HepG2 (cell line): ENCODE measurements around the gene MCC. TPM values are rescaled to one million over a fixed set of nuclear protein-coding genes. Genes with fewer than 3 reads are reported as not detected.

Experiments
- ATAD3A ChIP-seq: sonication (generic); formaldehyde crosslinking; IDR thresholded peaks from 2 replicates; pipeline ENCODE4 v1.4.0; 2020; ENCODE audit warnings: missing genetic modification reagents
- FOXP1 ChIP-seq, 2 experiments: fragments of 450-650 bp in 1 of 2; IDR thresholded peaks; 2 replicates each; pipeline ENCODE4 v1.6.1; 2017 to 2018; ENCODE audit warnings: antibody characterized with exemption in 1 of 2
- MLLT10 ChIP-seq: sonication (generic); formaldehyde crosslinking; IDR thresholded peaks from 2 replicates; pipeline ENCODE4 v1.4.0; 2020; ENCODE audit warnings: missing genetic modification reagents
- RFX3 ChIP-seq: IDR thresholded peaks from 2 replicates; pipeline ENCODE4 v1.6.1; 2016; ENCODE audit warnings: missing biosample characterization, missing genetic modification reagents
- ZNF430 ChIP-seq: sonication (generic); formaldehyde crosslinking; IDR thresholded peaks from 2 replicates; pipeline ENCODE4 v1.9.0; 2021; ENCODE audit warnings: mild to moderate bottlenecking, missing genetic modification reagents
- ZNF674 ChIP-seq: sonication (generic); formaldehyde crosslinking; IDR thresholded peaks from 2 replicates; pipeline ENCODE4 v1.5.0; 2020; ENCODE audit warnings: low read depth, mild to moderate bottlenecking, missing genetic modification reagents
- polyA plus RNA-seq, 8 experiments: library from polyadenylated mRNA; depleted of rRNA in 3 of 8; stranded (reverse) in 7 of 8; unstranded in 1 of 8; fragments of >200 nt; fragmentation: Illumina TruSeq in 4 of 8; extraction: Trizol in 4 of 8; gene quantifications; 2 replicates each; pipeline versions ENCODE4 v1.2.1 to v1.2.3, GENCODE V29; 2011 to 2016; ENCODE audit warnings: low read depth in 4 of 8, missing spikeins in 1 of 8, mixed read lengths in 1 of 8; ENCODE audit not compliant: insufficient read depth in 1 of 8
- total RNA-seq, 5 experiments: library from RNA; depleted of rRNA; stranded (reverse); fragments of >200 nt; fragmentation: Illumina TruSeq; extraction: Trizol; gene quantifications; 2 replicates each; pipeline ENCODE4 v1.2.3, GENCODE V29; 2016; ENCODE audit warnings: low read depth in 1 of 5
- TF ChIP-seq, protein P1 (sequence below): sonication (generic); formaldehyde crosslinking; IDR thresholded peaks from 2 replicates; pipeline ENCODE4 v1.4.0; 2020; ENCODE audit warnings: missing genetic modification reagents
- TF ChIP-seq, protein P2 (sequence below): sonication (generic); formaldehyde crosslinking; IDR thresholded peaks from 2 replicates; pipeline ENCODE4 v1.4.0; 2020; ENCODE audit warnings: missing genetic modification reagents, mild to moderate bottlenecking, borderline replicate concordance
- TF ChIP-seq, protein P3 (sequence below): sonication (generic); formaldehyde crosslinking; IDR thresholded peaks from 2 replicates; pipeline ENCODE4 v1.4.0; 2020; ENCODE audit warnings: missing genetic modification reagents

MCC gene
- total and polyA plus RNA-seq, 2 of the 13 experiments (the other 11 are each of a cell fraction or from before 2014, with no cell fraction given), result 0.55 to 2.4 TPM

DNA sequence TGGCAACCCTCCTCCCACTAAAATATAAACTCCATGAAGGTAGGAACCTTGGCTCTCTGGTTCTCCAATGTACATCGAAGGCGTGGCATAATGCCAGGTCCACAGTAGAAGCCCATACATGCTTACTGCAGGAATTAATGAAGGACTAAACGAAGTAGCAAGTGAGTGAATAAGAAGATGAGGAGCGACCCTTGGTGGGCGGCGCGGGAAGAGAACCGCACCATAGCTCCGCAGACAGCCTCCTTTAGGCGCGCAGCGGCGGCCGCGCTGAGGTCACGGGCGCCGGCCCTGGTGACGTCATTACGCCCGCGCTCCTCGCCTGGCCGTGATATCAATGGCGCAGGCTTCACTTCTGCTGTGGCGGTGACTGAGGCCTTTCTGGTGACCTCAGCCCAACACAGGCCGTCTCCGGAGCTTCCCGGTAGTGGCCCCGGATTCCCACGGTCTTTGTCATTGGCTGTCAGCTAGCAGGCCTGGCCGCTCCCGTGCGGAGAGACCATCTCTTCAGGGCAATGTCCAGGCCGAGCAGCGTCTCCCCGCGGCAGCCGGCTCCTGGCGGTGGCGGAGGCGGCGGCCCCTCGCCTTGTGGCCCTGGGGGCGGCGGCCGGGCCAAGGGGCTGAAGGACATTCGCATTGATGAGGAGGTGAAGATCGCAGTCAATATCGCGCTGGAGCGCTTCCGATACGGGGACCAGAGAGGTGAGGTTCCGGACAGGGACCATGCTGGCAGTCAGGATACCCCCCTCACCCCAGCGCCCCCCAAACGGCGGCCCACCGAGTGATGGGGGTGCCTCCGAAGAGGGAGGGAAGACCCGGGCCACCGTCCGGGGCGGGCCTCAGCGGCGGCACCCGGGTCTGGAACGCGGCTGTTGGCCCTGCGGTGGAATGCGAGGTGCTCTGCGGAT is 25.4 kb upstream of the MCC start, which contains the start of gene YTHDC2 (continued):
- TF ChIP-seq, protein P1, sequence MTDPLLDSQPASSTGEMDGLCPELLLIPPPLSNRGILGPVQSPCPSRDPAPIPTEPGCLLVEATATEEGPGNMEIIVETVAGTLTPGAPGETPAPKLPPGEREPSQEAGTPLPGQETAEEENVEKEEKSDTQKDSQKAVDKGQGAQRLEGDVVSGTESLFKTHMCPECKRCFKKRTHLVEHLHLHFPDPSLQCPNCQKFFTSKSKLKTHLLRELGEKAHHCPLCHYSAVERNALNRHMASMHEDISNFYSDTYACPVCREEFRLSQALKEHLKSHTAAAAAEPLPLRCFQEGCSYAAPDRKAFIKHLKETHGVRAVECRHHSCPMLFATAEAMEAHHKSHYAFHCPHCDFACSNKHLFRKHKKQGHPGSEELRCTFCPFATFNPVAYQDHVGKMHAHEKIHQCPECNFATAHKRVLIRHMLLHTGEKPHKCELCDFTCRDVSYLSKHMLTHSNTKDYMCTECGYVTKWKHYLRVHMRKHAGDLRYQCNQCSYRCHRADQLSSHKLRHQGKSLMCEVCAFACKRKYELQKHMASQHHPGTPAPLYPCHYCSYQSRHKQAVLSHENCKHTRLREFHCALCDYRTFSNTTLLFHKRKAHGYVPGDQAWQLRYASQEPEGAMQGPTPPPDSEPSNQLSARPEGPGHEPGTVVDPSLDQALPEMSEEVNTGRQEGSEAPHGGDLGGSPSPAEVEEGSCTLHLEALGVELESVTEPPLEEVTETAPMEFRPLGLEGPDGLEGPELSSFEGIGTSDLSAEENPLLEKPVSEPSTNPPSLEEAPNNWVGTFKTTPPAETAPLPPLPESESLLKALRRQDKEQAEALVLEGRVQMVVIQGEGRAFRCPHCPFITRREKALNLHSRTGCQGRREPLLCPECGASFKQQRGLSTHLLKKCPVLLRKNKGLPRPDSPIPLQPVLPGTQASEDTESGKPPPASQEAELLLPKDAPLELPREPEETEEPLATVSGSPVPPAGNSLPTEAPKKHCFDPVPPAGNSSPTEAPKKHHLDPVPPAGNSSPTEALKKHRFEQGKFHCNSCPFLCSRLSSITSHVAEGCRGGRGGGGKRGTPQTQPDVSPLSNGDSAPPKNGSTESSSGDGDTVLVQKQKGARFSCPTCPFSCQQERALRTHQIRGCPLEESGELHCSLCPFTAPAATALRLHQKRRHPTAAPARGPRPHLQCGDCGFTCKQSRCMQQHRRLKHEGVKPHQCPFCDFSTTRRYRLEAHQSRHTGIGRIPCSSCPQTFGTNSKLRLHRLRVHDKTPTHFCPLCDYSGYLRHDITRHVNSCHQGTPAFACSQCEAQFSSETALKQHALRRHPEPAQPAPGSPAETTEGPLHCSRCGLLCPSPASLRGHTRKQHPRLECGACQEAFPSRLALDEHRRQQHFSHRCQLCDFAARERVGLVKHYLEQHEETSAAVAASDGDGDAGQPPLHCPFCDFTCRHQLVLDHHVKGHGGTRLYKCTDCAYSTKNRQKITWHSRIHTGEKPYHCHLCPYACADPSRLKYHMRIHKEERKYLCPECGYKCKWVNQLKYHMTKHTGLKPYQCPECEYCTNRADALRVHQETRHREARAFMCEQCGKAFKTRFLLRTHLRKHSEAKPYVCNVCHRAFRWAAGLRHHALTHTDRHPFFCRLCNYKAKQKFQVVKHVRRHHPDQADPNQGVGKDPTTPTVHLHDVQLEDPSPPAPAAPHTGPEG (CRISPR knock-in tag), result no peak
- no peak for TF ChIP-seq ATAD3A (CRISPR knock-in tag)
- TF ChIP-seq ZNF430 (CRISPR knock-in tag), result no peak
- no peak for TF ChIP-seq RFX3 (CRISPR knock-in tag)
- no peak for TF ChIP-seq ZNF674 (CRISPR knock-in tag)
- TF ChIP-seq FOXP1 (IDR thresholded peaks at IDR 0.05), result no peak
- TF ChIP-seq FOXP1 (CRISPR knock-in tag; IDR thresholded peaks at IDR 0.05), result no peak
- no peak for TF ChIP-seq MLLT10 (CRISPR knock-in tag)
- TF ChIP-seq, protein P2, sequence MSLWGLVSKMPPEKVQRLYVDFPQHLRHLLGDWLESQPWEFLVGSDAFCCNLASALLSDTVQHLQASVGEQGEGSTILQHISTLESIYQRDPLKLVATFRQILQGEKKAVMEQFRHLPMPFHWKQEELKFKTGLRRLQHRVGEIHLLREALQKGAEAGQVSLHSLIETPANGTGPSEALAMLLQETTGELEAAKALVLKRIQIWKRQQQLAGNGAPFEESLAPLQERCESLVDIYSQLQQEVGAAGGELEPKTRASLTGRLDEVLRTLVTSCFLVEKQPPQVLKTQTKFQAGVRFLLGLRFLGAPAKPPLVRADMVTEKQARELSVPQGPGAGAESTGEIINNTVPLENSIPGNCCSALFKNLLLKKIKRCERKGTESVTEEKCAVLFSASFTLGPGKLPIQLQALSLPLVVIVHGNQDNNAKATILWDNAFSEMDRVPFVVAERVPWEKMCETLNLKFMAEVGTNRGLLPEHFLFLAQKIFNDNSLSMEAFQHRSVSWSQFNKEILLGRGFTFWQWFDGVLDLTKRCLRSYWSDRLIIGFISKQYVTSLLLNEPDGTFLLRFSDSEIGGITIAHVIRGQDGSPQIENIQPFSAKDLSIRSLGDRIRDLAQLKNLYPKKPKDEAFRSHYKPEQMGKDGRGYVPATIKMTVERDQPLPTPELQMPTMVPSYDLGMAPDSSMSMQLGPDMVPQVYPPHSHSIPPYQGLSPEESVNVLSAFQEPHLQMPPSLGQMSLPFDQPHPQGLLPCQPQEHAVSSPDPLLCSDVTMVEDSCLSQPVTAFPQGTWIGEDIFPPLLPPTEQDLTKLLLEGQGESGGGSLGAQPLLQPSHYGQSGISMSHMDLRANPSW (CRISPR knock-in tag), result no peak; the same call in 1 of the 2 replicates
- TF ChIP-seq, protein P3, sequence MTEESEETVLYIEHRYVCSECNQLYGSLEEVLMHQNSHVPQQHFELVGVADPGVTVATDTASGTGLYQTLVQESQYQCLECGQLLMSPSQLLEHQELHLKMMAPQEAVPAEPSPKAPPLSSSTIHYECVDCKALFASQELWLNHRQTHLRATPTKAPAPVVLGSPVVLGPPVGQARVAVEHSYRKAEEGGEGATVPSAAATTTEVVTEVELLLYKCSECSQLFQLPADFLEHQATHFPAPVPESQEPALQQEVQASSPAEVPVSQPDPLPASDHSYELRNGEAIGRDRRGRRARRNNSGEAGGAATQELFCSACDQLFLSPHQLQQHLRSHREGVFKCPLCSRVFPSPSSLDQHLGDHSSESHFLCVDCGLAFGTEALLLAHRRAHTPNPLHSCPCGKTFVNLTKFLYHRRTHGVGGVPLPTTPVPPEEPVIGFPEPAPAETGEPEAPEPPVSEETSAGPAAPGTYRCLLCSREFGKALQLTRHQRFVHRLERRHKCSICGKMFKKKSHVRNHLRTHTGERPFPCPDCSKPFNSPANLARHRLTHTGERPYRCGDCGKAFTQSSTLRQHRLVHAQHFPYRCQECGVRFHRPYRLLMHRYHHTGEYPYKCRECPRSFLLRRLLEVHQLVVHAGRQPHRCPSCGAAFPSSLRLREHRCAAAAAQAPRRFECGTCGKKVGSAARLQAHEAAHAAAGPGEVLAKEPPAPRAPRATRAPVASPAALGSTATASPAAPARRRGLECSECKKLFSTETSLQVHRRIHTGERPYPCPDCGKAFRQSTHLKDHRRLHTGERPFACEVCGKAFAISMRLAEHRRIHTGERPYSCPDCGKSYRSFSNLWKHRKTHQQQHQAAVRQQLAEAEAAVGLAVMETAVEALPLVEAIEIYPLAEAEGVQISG (CRISPR knock-in tag), result peak; percentile 82
